Activated CD4-positive, alpha-beta T cell treated with anti-CD3 and anti-CD28 coated beads for 1 hour (primary cell): ENCODE data around the gene ZNF565.
"Not testable (repeated sequence)": the region's sequence is repeated elsewhere in the genome, so short reads cannot be mapped to it uniquely, and the experiment has no call there.

Experiments
- DNase-seq: peaks from one replicate; pipeline ENCODE4 v3.0.0-alpha.2; 2020

ZNF565 gene

GRCh38 chr19:36210497-36210896 lies 4.0 kb downstream of the ZNF565 start:
- DNase-seq = no peak

GRCh38 chr19:36209372-36209771 lies 5.1 kb downstream of the ZNF565 start:
- no peak for DNase-seq

GRCh38 chr19:36207605-36208252 lies 6.7 kb downstream of the ZNF565 start:
- no peak for DNase-seq

- no peak for DNase-seq
These were observed 11.2 kb downstream of the ZNF565 start for GRCh38 chr19:36203293-36203692.

- DNase-seq = no peak
These were observed 12.8 kb downstream of the ZNF565 start for GRCh38 chr19:36201684-36202083.

GRCh38 chr19:36198119-36198518 lies 16.3 kb downstream of the ZNF565 start:
- DNase-seq = no peak

GRCh38 chr19:36196249-36196648 lies 18.2 kb downstream of the ZNF565 start:
- no peak for DNase-seq

GRCh38 chr19:36186722-36187121 lies 27.7 kb downstream of the ZNF565 start:
- DNase-seq = not testable (repeated sequence)

- DNase-seq = no peak
These were observed 31.2 kb downstream of the ZNF565 start for GRCh38 chr19:36183245-36183628.

GRCh38 chr19:36182612-36183244 lies 31.7 kb downstream of the ZNF565 start:
- no peak for DNase-seq

- not testable (repeated sequence) for DNase-seq
These were observed 35.4 kb downstream of the ZNF565 start for GRCh38 chr19:36179077-36179476.

- DNase-seq = not testable (repeated sequence)
These were observed 40.6 kb downstream of the ZNF565 start for GRCh38 chr19:36173846-36174245.

GRCh38 chr19:36172852-36173251 lies 41.6 kb downstream of the ZNF565 start:
- DNase-seq = no peak

GRCh38 chr19:36169084-36169760 lies 45.2 kb downstream of the ZNF565 start:
- DNase-seq = no peak

- DNase-seq = no peak
These were observed 50.7 kb downstream of the ZNF565 start for GRCh38 chr19:36163813-36164212.

GRCh38 chr19:36160821-36161596 lies 53.5 kb downstream of the ZNF565 start:
- no peak for DNase-seq

GRCh38 chr19:36153126-36153525 lies 61.3 kb downstream of the ZNF565 start:
- no peak for DNase-seq

- no peak for DNase-seq
These were observed 61.9 kb downstream of the ZNF565 start, which contains the start of gene COX7A1 for GRCh38 chr19:36152352-36153091. Gene COX7A1 (minus strand): TSS chr19:36152447. CDS start chr19:36152407, 40 bp downstream.

GRCh38 chr19:36152019-36152351 lies 62.5 kb downstream of the ZNF565 start:
- DNase-seq = no peak

- no peak for DNase-seq
These were observed 63.1 kb downstream of the ZNF565 start for GRCh38 chr19:36151144-36152018.

GRCh38 chr19:36150586-36150985 lies 63.9 kb downstream of the ZNF565 start:
- DNase-seq = no peak
